HG02943 (cell line): Measurements from ENCODE around the gene IMPA2.
A peak's percentile ranks its signal among the peaks of the same experiment; 100 is the strongest.
"Not testable (repeated sequence)": the region's sequence is repeated elsewhere in the genome, so short reads cannot be mapped to it uniquely, and the experiment has no call there.

Experiments used
- ATAC-seq: cut with Tn5 transposase; IDR thresholded peaks from one replicate; pipeline ENCODE4 v1.9.1; 2021; ENCODE audit warnings: mild to moderate bottlenecking, low read depth, moderate library complexity; ENCODE audit not compliant: unreplicated experiment

IMPA2 gene

GRCh38 chr18:12021596-12021995 is 40.3 kb downstream of the IMPA2 start:
- no peak for ATAC-seq

DNA sequence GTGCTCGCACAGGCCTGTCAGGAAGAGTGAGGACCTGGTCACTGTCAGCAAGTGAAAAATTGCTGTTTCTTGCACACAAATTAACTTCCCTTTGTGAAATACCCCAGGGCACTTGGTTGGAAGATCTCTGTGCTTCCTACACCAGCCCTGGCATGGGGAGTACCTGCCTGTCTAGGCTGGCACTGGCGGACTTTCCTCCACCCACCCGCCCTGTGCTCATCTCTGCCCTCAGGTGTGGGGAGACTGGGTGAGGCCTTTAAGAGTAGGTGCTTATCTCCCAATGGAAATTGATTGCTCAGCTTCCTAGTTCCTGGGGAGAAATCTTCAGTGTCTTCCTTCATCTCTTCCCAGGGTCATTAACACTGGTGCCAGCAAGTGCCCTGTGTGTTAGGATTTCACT is 42.1 kb downstream of the IMPA2 start:
- no peak for ATAC-seq

DNA sequence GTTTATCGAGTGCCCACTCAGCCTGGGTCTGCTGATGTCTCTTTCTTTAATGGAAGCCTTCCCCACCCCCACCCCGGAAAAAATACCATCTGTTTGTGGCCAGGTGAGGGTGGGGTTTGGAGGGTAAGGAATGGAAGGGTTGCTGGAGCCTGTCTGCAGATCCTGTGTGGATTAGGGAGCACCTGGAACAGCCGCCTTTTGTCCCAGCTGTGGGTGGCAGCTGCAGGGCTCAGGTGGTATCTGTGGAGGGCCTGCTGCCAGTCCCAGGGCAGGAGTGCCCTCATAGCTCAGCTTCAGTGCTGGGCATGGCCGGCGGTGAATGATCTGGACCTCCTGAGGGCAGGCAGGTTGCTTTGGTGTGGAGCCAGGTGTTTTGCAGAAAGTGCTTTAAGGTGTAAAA is 45.3 kb downstream of the IMPA2 start:
- ATAC-seq, result no peak

- no peak for ATAC-seq
Observed at GRCh38 chr18:12027046-12027445, 45.7 kb downstream of the IMPA2 start.

GRCh38 chr18:12027480-12027879 is 46.2 kb downstream of the IMPA2 start:
- no peak for ATAC-seq

- ATAC-seq, result no peak
Observed at GRCh38 chr18:12028040-12028628, 46.8 kb downstream of the IMPA2 start.

DNA sequence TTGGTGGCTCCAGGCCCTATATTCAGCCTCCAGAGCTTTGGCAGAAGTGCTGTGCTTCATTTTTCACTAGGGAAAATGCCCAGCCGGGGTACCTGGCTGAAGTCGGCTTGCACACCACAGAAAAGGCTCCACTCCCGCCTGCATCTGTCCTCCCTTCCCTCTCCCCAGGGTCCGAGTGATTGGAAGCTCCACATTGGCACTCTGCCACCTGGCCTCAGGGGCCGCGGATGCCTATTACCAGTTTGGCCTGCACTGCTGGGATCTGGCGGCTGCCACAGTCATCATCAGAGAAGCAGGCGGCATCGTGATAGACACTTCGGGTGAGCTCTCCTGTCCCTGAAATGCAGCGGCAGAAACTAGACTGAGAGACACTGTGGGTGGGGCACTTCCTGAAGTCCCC is 47.4 kb downstream of the IMPA2 start:
- ATAC-seq, result no peak

- no peak for ATAC-seq
Observed at GRCh38 chr18:12029786-12030584, 48.7 kb downstream of the IMPA2 start.

DNA sequence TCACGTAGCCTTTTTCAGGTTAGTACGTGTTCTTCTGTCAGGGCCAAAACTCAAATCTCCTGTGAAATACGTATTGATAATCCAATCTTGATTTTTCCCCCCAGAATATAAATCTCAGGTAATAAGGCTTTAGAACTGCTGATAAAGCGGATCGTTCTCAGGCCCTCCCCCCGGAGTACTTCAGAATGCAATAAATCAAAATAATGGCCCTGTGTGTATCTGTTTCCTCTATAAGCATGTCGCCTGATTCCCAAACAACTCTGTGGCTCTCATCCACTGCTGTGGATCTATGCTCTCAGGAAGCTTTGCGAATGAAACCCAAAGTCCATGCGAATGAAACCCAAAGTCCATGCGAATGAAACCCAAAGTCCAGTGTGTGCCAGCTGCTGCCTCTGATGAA is 49.4 kb downstream of the IMPA2 start:
- no peak for ATAC-seq

DNA sequence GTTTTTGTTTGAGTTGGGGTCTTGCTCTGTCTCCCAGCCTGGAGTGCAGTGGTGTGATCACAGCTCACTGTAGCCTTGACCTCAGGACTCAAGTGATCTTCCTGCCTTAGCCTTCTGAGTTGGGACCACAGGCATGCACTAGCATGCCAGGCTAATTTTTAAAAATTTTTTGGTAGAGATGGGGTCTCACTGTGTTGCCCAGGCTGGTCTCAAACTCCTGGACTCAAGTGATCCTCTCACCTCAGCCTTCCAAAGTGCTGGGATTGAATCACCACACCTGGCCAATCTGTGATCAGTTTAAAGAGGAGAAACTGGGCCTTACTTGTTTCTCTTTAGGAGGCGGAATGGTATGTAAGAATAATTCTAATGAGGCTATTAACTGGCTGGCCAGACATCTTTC is 49.9 kb downstream of the IMPA2 start:
- ATAC-seq, result no peak

DNA sequence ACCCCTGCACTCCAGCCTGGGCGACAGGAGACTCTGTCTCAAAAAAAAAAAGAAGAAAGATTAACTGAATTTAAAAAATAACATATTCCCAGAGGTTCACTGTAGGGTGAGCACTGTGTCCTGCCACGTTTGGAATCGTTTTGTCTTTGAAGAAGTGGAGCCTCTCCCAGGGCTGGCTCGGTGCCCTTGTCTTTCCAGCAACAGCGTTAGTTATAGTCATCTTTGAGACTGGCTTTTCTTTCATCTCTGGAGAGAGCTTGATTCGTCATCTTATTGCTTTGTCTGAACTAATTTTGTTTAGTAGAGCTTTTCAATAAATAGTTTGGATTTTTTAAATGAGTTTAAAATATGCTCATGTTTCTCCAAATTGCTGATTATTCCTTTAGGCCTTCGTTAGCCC is 50.5 kb downstream of the IMPA2 start:
- no peak for ATAC-seq

- no peak for ATAC-seq
Observed at GRCh38 chr18:12032786-12033642, 51.7 kb downstream of the IMPA2 start.

DNA sequence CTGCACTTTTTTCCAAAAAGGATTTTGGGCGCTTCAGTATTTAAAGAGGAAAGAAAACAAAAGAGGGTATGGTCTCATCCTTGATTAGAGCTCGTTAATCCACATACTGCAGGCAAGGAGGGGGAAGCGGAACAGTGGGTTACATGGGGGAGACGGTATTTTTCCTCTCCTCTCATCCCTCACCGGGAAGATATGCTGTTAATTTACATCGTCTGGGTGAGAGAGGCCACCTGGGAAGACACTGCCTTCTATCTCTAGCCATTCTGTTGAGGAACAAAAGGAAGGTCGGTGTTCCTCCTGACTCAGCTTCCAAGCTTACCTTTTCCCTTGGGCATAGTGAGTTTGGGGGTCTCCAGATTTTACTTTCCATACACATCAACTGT is 52.3 kb downstream of the IMPA2 start:
- no peak for ATAC-seq

DNA sequence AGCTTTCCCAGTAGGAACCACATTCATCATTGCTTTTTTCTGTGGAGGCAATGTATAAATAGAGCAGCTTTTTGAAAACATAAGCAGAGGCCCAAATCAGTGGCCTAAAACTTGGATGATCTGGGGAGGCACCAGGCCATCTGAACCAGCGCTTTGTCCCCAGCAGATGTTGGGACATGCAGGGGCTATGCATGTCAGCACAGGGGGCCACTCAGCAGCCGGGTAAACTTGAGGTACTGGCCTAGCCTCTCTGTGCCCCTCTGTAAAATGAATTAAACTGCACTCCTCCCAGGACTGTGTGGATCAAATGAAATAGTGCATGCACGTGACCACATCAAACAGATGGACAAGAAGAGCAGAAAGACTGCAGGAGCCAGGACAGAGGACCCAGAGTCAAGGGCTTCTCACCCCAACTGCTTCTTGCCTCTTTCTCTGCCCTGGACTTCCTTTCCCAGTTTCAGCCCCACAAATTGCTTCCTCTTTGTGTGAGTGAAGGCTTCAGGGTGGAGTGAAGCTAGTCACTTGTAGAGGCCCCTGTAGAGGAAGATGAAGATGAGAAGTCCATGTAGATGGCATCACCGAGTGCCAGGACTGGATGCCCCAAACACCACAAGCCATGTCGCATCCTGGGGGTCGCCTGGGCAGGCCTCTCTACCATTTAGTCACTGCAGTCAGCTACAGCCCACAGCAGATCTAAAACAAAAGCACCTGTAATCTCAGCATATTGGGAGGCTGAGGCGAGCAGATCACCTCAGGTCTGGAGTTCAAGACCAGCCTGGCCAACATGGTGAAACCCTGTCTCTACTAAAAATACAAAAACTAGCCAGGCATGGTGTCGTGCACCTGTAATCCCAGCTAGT is 53.2 kb downstream of the IMPA2 start:
- no peak for ATAC-seq

GRCh38 chr18:12035481-12035880 is 54.2 kb downstream of the IMPA2 start:
- no peak for ATAC-seq

DNA sequence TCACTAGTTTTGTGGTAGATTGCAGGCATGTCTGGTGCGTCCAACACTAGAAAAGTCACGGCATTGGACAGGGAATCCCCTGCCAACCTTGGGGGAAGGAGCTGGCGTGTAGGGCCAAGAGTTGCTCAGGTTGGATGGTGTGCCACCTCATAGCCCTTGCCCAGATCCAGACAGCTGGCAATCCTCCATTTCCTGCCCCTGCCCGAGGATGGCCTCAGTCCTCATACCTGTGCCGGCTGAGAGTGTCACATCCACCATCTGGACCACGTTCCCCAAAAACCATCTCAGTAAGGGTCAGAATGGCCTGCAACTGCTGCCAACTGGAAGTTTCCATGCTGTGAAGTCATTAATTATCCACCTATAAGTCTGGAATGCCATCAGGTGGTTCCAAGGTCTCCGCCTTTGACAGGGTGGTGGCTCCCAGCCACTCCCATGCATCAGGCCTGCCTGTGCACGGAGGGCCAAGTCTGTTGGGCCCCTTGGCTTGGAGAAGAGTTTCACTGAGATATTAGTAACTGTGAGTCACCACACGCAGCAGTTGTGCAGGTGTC is 55.0 kb downstream of the IMPA2 start:
- no peak for ATAC-seq

- peak; percentile 18 for ATAC-seq
Observed at GRCh38 chr18:12038082-12038638, 56.9 kb downstream of the IMPA2 start.

- peak; percentile 58 for ATAC-seq
Observed at GRCh38 chr18:12038639-12039539, 57.6 kb downstream of the IMPA2 start.

GRCh38 chr18:12039540-12039930 is 58.2 kb downstream of the IMPA2 start:
- ATAC-seq, result not testable (repeated sequence)
